Activated T-helper 1 cell treated with anti-CD3 and anti-CD28 coated beads, Interleukin-2, amount 50 U/mL, for 16 hours (primary cell): ENCODE results near the gene CACNA1B.
"Not testable (repeated sequence)": the region's sequence is repeated elsewhere in the genome, so short reads cannot be mapped to it uniquely, and the experiment has no call there.

ENCODE experiments used
- DNase-seq, 2 donors: peaks; one replicate each; pipeline ENCODE4 v3.0.0-alpha.2; 2020; ENCODE audit warnings: low read depth in 1 of 2, low spot score in 1 of 2

Gene CACNA1B

DNA sequence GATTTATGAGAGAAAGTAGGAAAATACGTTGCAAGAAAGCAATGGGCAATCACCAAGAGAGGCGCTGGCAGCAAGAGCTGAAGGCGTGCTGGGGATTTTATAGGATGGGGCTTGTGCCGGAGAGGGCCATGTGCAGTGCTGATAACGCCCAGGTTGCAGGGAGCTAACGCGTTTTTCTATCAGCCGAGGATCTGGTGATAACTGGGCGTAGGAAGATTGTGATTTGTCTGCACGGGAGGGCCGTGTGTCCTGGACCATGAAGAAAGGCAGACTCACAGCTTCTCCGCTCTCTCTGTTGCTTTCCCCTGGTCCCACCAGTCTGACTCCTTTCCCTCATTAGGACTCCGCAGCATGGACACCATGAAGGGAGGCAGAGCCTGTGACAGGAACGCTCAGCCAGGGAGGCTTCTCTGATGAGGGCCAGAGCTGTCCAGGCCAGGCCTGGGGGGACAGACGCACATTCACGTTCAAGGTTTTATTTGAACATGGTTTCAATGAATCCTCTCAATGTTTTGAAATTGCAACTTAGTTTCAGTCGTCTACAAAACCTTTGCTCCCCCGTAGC lies 11.9 kb upstream of the CACNA1B start:
- DNase-seq, result no peak

DNA sequence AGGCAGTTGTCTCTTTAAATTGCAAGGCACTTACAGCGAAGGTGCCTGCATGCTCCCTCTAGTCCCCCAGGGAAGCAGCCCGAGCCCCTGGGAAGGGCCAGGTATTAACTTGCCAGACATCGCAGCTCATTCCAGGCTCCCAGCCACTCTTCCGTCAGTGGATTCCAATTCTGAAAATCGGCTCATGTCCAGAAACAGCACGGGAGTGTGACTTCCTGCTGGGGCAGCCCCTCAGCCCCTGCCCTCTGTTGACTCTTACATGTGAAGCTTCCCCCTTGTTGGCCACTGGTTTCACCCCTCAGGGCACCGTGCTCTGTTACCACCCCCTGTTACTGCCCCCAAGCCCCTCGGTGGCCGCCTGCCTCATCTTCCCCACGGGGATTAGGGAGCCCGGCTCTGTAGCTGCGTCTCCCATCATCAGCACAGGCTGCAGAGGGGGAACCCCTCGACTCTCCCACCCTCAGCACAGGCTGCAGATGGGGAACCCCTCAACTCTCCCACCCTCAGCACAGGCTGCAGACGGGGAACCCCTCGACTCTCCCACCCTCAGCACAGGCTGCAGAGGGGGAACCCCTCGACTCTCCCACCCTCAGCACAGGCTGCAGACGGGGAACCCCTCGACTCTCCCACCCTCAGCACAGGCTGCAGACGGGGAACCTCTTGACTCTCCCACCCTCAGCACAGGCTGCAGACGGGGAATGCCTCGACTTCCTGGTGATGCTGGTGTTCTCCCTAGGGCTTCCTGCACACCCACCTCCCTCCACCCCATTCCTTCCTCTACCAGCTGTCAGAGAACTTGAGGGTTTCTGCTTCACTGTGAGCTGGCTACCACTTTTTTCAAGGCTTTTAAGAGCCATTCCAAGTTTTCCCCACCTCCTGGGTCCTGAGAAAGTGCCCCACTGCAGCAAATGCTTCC lies 11.1 kb upstream of the CACNA1B start:
- no peak for DNase-seq

DNA sequence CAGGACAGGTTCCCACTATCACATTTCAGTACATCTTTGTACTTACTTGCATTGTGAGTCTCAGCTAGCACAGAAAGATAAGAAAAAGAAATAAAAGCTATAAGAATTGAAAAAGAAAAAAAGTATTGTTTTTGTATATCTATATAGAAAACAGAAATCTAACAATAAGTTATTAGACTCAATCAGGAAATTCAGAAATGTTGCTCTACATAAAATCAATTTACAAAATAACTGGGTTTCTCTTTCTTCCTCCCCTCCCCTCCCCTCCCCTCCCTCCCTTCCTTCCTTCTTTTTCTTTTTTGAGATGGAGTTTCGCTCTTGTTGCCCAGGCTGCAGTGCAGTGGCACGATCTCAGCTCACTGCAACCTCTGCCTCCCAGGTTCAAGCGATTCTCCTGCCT lies 7.2 kb upstream of the CACNA1B start:
- DNase-seq, result no peak

DNA sequence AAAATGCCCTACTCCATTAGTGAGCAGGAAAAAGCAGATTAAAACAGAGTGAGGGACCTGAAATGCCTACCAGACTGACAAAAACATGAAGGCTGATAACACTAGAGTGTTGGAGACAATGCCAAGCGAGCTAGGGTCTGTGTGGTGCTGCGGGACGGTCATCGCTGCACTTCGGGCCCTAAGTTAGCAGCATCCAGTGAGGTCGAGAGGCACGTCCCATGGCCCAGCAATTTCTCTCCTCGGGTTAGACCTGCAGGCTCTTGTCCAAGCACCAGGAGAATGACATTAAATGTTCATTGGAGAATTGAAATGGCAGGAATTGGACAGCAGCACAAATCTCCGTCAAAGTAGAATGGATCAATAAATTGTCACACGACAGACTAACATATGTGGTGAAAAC lies 5.3 kb upstream of the CACNA1B start:
- DNase-seq, result no peak

DNA sequence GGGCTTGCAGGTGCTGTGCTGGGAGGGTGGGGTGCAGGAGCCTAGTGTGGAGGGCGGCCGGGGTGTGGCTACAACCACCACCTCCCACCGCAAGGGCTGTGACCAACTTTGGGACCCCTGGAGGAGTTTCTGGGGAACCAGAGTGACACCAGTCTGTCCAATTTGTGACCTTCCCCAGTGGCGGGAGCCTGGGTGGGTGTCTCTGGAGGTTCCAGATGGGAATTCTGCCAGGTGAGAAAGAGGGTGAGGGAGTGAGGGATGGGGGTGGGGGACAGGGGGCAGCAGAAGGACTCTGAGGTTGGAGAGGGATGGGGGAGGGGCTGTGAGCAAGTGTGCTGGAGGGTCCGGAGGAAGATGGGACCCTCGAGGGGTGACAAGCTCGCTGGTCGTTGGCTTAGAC lies 4.2 kb upstream of the CACNA1B start:
- DNase-seq, result no peak

DNA sequence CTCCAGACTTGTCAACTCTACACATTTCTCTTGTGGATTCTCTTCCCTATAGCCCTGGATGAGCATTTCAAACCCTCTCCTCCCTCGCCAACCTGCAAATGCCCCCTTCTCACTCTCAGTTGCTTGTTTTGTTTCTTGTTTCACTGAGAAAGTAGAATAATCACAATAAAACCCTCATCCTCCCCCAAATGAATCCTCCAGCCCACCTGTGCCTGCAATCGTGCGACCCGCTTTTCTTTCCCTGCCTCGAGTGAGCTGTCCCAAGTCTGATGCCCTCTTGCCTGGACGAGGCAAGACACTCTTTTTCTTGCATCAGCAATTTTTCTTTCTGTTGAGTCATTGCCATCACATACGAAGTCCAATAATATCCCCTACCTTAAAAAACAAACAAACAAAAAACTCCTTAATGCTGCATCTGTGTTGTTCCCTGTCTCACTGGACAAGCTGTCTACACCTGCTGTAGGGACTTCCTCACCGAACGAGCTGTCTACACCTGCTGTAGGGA lies 3.7 kb upstream of the CACNA1B start:
- no peak for DNase-seq

DNA sequence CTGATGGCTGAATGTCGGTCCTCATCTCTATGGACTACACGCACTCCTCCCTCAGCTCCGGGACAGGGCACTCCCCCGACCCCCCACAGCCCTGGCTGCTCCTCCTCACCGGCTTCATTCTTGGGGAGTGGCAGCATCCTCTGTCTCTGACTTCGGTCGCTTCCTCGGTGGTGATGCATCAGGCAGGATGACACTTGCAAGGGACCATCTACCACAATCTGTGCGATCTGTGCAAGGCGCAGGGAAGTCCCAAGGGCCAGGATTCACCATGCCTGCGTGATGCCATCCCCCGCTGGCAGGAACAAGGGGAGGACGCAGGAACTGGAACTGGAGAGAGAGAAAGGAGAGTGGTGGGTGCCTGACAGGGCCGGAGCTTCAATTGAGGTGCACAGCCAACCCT lies 2.2 kb upstream of the CACNA1B start:
- DNase-seq, result no peak

DNA sequence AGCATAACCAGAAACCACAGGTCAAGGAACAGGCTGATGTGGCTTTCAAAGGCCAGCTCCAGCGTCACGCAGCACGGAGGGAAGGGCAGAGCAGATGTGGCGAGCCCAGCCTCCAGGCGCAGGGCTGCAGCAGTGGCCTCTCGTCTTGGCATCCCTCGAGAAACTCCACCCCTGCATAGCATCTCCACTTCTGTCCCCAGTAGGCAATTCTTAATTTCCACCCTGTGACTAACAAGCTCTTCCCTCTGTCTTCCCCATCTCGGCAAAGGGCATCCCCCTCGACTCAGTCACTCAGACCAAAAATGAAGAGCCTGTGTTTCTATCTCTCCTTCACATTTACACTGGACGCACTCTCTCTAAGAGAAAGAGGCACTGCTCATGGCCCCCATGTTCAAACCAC lies 1.7 kb upstream of the CACNA1B start:
- DNase-seq, result no peak

DNA sequence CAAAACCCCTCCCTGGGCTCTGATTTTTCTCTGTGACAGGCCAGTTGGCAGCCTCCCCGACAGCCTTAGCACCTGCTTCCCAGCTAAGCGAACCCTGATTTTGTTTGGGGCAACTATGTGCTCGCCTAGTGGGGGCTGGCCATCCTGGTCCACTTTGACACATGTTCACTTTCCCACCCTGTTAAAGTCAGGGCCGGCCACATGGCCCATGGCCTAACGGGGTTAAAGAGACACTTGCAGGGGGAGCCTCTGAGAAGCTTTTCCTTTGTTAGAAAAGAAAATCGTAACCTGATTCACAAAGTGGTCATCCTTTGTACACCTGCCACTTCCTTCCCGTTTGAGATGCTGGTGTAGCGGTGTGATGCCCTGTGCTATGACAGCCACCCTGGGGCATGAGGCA lies 1.3 kb upstream of the CACNA1B start:
- DNase-seq, result no peak

DNA sequence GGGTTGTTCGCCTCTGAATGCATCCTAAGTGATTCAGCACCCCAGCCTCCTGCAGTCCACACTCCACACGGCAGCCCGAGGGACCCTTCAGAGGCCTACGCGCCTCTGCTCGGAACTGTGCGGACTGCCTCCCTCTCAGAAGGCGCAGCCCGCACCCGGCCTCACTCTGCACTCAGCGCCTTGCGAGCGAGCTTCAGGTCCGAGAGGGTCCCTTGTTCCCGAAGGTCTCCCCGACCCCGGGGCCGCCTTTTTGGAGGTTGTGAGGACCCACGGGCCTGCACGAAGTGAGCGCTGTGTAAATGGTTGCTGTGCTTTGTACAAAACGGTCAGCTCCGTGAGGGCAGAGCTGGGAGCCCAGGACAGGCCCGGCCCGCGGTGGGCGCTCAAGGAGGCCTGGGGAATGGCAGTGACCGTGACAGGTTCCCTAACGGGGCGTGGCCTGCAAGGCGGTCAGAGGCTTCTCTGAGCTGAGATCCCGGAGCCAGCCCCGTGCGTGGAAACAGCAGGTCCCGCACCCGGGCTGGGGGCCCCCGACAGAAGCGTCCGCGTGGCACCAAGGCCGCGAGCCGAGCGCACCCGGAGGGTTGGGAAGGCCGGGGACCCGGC lies 698 bp upstream of the CACNA1B start:
- DNase-seq, result no peak

DNA sequence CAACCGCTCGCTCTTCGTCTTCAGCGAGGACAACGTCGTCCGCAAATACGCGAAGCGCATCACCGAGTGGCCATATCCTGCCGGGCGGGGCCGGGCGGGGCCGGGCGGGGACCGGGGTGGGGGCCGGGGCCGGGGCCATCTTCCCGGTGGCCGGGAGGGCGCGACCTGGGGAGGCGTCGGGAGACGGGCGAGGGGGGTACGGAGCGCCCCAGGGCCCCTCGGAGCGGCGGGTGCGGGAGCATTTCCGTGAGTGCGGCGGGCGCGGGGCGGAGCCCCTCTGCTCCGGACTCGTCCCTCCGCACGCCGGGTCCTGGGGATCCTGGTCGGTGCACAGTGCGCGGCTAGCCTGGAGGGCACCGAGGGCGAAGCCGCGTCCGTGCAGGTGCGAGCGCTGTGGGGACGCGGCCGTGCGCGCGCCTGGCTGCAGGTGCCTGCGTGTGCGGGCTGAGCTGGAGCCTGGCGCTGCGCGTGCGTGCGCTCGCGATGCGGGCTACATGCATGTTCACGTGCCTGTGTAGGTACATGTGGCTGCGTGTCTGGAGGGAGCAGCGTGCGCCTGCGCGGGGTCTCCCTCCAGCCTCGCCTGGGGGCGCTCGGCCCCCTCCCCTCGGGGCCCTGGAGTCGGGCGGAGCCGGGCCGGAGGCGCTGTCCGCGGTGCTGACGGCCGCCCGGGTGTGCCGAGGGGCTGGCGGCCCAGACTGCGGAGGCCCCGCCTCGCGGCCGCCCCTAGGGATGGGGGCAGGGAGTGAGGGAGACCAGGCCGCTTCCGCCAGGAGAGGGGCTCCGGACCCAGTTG lies 762 bp downstream of the CACNA1B start:
- no peak for DNase-seq

DNA sequence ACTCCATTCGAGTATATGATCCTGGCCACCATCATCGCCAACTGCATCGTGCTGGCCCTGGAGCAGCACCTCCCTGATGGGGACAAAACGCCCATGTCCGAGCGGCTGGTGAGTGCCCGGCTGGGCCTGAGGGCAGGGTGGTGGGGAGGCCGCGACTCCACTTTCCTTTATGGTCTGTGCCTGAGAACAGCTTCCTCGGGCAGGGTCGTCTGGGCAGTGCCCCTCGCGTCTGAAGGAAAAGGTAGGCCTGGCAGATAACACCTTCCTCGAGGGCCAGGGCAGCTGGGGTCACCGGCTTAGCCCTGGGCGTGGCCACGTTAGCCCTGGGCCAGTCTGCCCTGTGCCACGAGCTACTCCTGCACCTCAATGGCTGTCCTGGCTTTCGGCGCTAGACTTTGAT lies 1.5 kb downstream of the CACNA1B start:
- no peak for DNase-seq

DNA sequence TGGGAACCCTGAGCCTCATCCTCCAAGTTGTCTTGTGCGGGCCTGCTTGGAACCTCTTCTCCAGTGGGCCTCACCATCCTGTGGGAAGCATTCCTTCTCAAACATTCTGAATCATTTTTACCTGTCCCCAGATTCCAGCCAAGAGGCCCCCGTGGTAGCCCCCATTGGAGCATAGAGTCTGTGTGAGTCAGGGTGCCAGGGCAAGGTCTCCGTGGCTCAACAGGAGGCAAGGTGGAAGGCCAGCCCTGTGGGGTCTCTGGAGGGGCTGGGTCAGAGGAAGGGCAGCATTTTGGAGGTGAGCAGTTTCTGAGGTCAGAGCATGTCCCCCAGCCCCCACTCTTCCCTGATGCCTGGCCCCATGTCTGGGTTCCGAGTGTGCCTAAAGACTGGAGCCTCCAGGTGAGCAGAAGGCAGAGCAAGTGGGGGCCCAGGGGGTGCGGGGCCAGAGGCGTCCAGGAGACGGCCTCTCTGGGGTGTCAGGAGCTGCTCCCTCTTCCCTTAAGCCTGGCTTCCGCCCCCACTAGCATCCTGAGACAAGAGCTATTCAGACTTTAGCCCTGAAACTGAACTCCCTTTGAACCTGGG lies 2.1 kb downstream of the CACNA1B start:
- DNase-seq, result no peak

DNA sequence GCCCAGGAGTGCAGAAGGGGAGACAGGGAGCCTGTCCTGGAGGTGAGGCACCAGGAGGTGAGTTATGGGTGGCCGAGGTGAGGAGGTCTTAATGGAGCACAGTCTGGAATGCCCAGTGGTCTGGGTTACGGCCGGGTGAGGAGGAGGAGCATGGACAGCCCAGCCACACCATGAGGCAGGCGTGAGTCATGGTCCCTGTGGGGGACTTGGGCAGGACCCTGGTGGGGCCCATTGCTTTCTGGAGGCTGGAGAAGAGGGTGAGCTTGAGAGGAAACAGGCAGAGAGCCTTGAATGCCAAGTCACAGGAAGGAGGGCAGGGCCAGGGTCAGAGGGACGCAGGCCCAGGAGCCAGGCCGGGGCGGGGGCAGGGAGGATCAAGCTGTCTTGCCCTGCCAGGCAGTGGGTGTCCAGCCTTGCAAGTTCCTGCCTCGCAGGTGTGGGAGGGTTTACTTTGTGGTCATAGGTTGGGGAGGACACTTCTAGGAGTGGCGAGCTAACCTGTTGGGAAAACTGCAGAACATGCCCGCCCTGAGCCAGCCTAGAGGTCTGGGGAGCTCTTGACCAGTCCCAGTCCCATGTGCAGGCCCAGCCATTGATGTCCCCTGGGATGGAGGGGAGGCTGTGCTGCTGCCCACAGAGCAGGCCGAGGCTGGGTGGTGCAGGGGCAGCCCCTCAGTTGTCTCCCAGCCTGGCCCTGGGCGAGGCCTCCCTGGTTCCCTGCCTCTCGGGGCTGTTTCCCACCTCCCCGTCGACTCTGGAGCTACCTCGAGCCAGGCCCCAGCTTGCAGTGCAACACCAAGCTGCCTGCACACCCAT lies 2.8 kb downstream of the CACNA1B start:
- no peak for DNase-seq

DNA sequence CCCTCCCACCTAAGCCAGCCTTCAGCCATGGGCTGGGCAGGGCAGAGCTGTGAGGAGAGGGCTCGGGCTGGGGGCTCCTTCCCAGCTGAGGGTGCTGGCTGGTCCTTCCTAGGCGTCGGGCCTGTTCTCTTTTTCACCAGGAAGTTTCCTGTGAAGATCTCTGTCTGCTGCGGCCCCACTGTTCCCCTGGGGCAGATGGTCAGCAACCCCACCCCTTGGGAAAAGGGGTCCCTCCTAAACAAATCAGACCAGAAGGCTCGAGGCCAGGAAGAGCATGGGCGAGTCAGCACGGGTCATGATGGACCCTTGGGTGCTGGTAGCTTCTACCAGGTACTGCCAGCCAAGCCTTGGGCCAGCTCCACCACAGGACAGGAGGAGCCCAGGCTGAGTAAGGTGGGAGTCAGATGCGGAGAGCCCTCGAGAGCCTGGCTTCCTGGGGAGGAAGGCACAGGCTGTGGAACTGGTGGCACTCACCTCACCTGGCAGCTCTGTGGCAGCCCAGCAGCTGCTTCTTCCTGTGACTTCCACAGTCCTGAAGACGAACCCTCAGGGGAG lies 3.5 kb downstream of the CACNA1B start:
- no peak for DNase-seq

DNA sequence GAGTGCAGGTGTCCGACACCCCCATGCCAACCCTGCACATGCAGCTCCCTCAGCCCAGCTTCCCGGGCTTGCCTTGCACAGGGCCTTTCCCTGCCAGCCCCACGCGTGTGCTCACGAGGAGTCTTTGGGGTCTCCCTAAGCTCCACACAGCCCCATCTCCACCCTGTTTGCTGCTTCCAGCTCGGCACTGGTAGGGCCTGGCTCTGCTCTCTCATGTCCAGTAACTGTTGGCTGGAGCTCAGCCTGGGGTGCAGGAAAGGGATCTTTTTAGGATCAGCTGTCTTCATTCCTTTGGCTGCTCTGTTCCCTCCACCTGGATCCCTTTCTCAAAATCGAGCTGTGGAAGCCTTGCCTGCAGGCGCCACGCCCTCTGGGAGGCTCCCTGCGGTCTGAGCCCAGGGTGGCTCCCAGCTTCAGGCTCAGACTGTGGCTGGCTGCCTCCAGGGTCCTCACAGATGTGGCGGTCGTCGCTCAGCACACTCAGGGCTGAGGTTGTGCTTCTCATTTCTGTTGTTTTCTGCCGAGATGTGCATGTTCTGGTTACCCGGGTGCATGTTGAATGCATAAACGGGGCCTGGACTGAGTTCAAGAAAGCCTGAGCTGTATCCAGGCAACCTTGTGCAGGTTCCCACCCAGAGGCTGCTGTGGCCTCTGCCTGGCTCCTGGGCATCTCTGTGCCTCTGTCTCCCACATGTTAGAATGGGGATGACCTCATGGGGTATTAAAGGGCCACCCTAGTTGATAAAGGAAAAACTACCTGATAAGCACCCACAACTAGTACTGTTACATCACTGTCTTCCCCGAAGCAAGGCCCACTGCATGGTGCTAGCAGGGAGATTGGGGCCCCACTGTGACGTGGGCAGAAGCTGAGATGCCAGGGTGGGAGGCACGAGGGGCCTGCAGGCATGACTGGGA lies 4.3 kb downstream of the CACNA1B start:
- no peak for DNase-seq

DNA sequence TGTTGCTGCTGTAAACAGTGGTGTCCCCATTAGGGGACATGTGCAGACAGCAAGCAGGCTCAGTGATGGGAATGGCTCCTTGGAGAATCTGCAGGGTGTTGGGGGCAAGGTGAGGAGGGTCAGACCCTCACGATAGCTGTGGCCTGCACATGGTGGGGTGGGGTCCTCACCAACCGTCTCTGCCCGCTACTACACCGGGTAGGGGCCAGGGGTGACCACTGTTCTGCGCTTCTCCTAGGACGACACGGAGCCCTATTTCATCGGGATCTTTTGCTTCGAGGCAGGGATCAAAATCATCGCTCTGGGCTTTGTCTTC lies 4.9 kb downstream of the CACNA1B start:
- no peak for DNase-seq

DNA sequence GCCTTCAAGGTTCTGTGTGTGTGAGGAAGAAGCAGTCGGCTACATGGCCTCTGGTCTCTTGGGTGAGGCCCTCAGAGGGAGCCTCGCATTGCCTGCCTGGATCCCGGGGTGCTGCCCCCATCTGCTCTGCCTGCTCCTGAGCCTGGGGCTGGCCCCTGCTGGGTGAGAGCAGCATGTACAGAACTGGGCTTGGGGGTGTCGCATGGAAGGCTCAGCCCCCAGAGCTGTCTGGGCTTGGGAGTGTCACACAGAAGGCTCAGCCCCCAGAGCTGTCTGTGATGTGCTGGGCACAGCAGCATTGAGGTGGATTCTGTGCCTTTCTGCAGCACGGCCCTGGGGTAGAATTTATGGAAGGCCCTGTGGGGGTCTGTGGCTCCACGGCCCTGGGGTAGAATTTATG lies 6.4 kb downstream of the CACNA1B start:
- DNase-seq, result not testable (repeated sequence)

DNA sequence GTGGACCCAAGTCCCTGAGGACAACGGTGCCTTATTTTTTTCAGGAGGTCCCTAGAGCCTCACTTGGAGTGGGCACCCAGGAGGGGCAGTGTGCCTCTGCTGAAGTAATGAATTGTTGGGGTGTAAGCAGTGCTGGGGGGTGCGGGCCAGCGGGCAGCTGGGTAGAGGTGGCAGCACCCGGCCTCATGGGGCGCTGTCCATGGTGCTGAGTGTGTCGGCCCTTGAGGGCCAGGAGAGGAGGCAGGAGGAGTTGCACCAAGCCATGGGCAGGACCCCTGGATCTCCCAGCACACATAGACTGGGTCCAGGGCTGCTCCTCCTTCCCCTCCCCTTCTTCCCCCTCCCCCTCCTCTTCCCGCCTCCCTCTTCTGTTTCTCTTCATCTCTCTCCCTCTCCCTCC lies 7.0 kb downstream of the CACNA1B start:
- DNase-seq, result not testable (repeated sequence)
